Body of pancreas (tissue), 4 donors: ENCODE data around the gene RPL10. TPM values are rescaled to one million over a fixed set of nuclear protein-coding genes. Genes with fewer than 3 reads are reported as not detected.

Experiments used
- ATAC-seq: fragments of 150-250 bp; one replicate; pipeline ENCODE4 v1.9.1; 2016
- DNase-seq, 4 donors: peaks; one replicate each; pipeline ENCODE4 v3.0.0-alpha.2; 2019
- H3K27ac ChIP-seq, 4 donors: fragments of 200-600 bp; sonication (generic); 1 replicate in 3 of 4; 2 replicates in 1 of 4; pipeline versions ENCODE4 v1.5.1 to v1.6.1; 2016 to 2019; ENCODE audit warnings: mild to moderate bottlenecking in 1 of 4, mixed read lengths in 1 of 4, moderate library complexity in 1 of 4
- H3K27me3 ChIP-seq, 2 donors: fragments of 200-600 bp; sonication (generic); one replicate each; pipeline ENCODE4 v1.6.0; 2016; ENCODE audit warnings: mild to moderate bottlenecking in 1 of 2
- H3K36me3 ChIP-seq, 2 donors: fragments of 200-600 bp; sonication (generic); replicated peaks in 1 of 2; 2 replicates each; pipeline ENCODE4 v1.5.1; 2016; ENCODE audit warnings: low read depth in 2 of 2; ENCODE audit not compliant: insufficient read depth in 1 of 2
- H3K4me1 ChIP-seq: fragments of 200-600 bp; sonication (generic); one replicate; pipeline ENCODE4 v1.6.0; 2016
- H3K4me3 ChIP-seq, 2 donors: fragments of 200-600 bp; sonication (generic); 1 replicate in 1 of 2; 2 replicates in 1 of 2; pipeline ENCODE4 v1.5.1; 2016 to 2019
- H3K9me3 ChIP-seq, 3 donors: fragments of 200-600 bp; sonication (generic); 1 replicate in 2 of 3; 2 replicates in 1 of 3; pipeline ENCODE4 v1.5.1; 2016
- CTCF ChIP-seq, 7 experiments: fragments of 450-650 bp in 4 of 7; fragments of 200-600 bp in 3 of 7; sonication (generic) in 3 of 7; IDR thresholded peaks; one replicate each; pipeline ENCODE4 v1.5.1; 2016 to 2019; ENCODE audit warnings: antibody characterized with exemption in 7 of 7
- POLR2A ChIP-seq, 3 donors: fragments of 450-650 bp; IDR thresholded peaks; one replicate each; pipeline ENCODE4 v1.6.1; 2016; ENCODE audit warnings: antibody characterized with exemption in 3 of 3, mild to moderate bottlenecking in 2 of 3
- WGBS, 2 donors: methylation state at CpG; one replicate each; pipeline ENCODE4 v1.1.5; 2017; 5-methylcytosine and 5-hydroxymethylcytosine counted together
- intact Hi-C: fragments of 100-400 bp; cut with DNase I; formaldehyde crosslinking; loops from one replicate; pipeline ENCODE4 v1.15.1; 2023
- total RNA-seq, 2 donors: library from RNA; depleted of rRNA; stranded (reverse); fragments of >200 nt; gene quantifications; one replicate each; pipeline ENCODE4 v1.1.0, GENCODE V29; 2016

The RPL10 gene
- total RNA-seq, 2 donors from 2014 or later, result 1,426 to 2,757 TPM

- peak; percentile 28 to 72 (median 30) for DNase-seq
Measured at GRCh38 chrX:154441984-154442707, 44.0 kb downstream of the RPL10 start.

GRCh38 chrX:154443479-154443910 is 45.3 kb downstream of the RPL10 start:
- Histone ChIP-seq H3K36me3 (peaks cover 0 to under 1% of the 10 kb centered on the region in 2 donors), H3K27me3 (no peaks in the 10 kb centered on the region), H3K4me1 (peaks cover 26% of the 10 kb centered on the region), H3K9me3 (no peaks in the 10 kb centered on the region), H3K27ac (peak overlapping the region; percentile 58 to 81 (median 72)), H3K4me3 (no peak overlapping the region)
- 13% methylated on average over 9 to 10 of the region's 10 CpGs for WGBS, 2 donors
- ATAC-seq (peak; percentile 5), DNase-seq (no peak)
- intact Hi-C loops, result no loop called here
- TF ChIP-seq CTCF (IDR thresholded peaks at IDR 0.05) (no peak), POLR2A (IDR thresholded peaks at IDR 0.05) (no peak)

More at GRCh38 chrX:154441984-154442707, 44.0 kb downstream of the RPL10 start:
- Histone ChIP-seq H3K27me3 (no peaks in the 10 kb centered on the region), H3K36me3 (no peaks in the 10 kb centered on the region), H3K4me1 (peaks cover 33% of the 10 kb centered on the region), H3K9me3 (no peaks in the 10 kb centered on the region), H3K4me3 (no peak overlapping the region), H3K27ac (no peak overlapping the region)
- TF ChIP-seq CTCF (IDR thresholded peaks at IDR 0.05), result no peak
- no peak for ATAC-seq
- 82 to 87% methylated on average over 7 to 18 of the region's 21 CpGs for WGBS, 2 donors
- intact Hi-C loops, result no loop called here

GRCh38 chrX:154443992-154444754 is 46.0 kb downstream of the RPL10 start, which contains the start of gene FAM50A:
Gene FAM50A (plus strand): TSS chrX:154444141. CDS start chrX:154444236, 95 bp downstream.
- Histone ChIP-seq H3K4me1 (peaks cover 22% of the 10 kb centered on the region), H3K27ac (peak within 1 kb of the TSS; percentile 58 to 81 (median 72)), H3K4me3 (peak within 1 kb of the TSS; percentile 10 to 25), H3K36me3 (peaks cover 0 to 4% of the 10 kb centered on the region in 2 donors), H3K27me3 (no peaks in the 10 kb centered on the region), H3K9me3 (no peaks in the 10 kb centered on the region)
- 1% methylated on average over 54 of the region's 94 CpGs; no CpG with 5 or more reads in 1 of the 2 donors for WGBS, 2 donors
- intact Hi-C loops, result no loop called here
- DNase-seq, result peak; percentile 77 to 86 (median 80)
- TF ChIP-seq POLR2A (IDR thresholded peaks at IDR 0.05) (no peak), CTCF (IDR thresholded peaks at IDR 0.05) (peak in 2 of 7 experiments; percentile 14 to 24)
- peak; percentile 91 for ATAC-seq

- H3K9me3 ChIP-seq, result no peaks in the 10 kb centered on the region
- TF ChIP-seq POLR2A (IDR thresholded peaks at IDR 0.05) (no peak), CTCF (IDR thresholded peaks at IDR 0.05) (no peak)
- DNase-seq (no peak), ATAC-seq (peak; percentile 6)
- 35% methylated on average over 4 of the region's 13 CpGs; no CpG with 5 or more reads in 1 of the 2 donors for WGBS, 2 donors
- no peaks in the 10 kb centered on the region for H3K27me3 ChIP-seq
- peak overlapping the region in 3 of 4 donors; percentile 20 to 81 (median 78) for H3K27ac ChIP-seq
- intact Hi-C loops, result no loop called here
- peaks cover 0 to 4% of the 10 kb centered on the region in 2 donors for H3K36me3 ChIP-seq
- peak overlapping the region; percentile 10 to 25 for H3K4me3 ChIP-seq
- peaks cover 22% of the 10 kb centered on the region for H3K4me1 ChIP-seq
Measured at GRCh38 chrX:154444755-154445246, 46.6 kb downstream of the RPL10 start.
